Stimulated activated CD8-positive, alpha-beta memory T cell treated with anti-CD3 and anti-CD28 coated beads, Interleukin-15, amount 100 ng/mL, for 4 hours (primary cell): ENCODE data around the gene CFC1B.
"Not testable (repeated sequence)": the region's sequence is repeated elsewhere in the genome, so short reads cannot be mapped to it uniquely, and the experiment has no call there.

Experiments
- DNase-seq, 2 donors: peaks; one replicate each; pipeline ENCODE4 v3.0.0-alpha.2; 2020; ENCODE audit warnings: low read depth in 2 of 2

Gene CFC1B

DNA sequence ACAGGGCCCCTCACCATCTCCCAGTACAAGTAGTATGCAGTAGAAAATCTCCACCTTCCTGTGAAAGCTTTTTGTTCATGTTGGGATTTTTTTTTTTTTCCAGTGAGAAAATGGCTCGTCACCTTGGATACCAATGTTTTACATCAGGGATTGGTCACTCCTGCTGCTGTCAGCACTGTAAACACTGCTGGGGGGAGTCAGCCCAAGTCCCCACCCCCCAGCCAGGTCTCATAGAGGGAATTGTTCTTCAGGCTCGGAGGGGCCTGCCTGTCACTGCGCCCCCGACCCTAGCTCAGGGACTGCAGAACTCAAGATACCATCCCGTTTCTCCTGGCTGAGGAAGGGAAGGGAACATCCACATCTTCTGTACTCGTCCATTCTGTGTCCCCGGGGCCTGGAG, at the start of gene CFC1B:
Gene CFC1B, plus strand, starts transcription at position 231 of the 400 bp plus-strand sequence. CDS start 263 bp downstream, outside the sequence.
- not testable (repeated sequence) for DNase-seq

DNA sequence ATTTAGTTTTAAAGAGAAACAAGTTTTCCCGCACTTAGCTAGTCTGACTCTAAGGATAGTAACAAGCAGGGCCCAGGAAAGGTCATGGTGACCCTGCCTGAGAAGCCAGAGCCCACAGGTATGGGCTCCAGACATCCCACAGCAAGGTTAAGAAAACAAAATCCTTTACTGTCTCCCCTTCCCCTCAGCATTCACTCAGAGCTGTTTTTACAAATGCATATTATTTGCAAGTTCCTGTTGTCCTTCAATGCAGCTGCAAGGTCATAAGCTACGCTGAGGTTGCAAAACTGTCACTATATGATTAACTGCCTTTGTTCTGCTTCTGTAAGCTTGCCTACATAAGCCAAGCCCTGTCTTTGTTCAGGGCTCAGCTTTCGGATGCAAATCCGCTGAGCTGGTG, 29.9 kb upstream of the CFC1B start:
- DNase-seq = not testable (repeated sequence)

DNA sequence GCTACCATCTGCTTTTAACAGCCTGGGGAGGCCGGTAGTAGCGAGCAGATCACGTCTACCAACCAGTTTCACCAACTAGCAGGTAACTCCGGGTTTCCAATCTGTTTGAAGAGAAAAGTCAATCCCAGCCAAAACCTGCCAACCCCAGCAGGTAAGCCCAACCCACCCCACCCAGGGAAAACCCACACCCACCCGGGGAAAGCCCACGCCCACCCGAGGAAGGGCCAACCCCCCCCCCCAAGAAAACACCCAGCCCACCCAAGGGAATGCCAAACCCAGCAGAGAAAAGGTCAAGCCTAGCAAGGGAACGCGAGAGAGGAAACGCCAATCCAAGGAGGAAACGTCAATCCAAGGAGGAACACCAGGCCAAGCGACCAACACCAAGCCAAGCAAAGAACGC, 11.8 kb upstream of the CFC1B start, which contains the start of gene POTEI:
Gene POTEI, minus strand, starts transcription at position 101 of the 400 bp plus-strand sequence. Its CDS starts 93 bp downstream, at position 8.
- not testable (repeated sequence) for DNase-seq

DNA sequence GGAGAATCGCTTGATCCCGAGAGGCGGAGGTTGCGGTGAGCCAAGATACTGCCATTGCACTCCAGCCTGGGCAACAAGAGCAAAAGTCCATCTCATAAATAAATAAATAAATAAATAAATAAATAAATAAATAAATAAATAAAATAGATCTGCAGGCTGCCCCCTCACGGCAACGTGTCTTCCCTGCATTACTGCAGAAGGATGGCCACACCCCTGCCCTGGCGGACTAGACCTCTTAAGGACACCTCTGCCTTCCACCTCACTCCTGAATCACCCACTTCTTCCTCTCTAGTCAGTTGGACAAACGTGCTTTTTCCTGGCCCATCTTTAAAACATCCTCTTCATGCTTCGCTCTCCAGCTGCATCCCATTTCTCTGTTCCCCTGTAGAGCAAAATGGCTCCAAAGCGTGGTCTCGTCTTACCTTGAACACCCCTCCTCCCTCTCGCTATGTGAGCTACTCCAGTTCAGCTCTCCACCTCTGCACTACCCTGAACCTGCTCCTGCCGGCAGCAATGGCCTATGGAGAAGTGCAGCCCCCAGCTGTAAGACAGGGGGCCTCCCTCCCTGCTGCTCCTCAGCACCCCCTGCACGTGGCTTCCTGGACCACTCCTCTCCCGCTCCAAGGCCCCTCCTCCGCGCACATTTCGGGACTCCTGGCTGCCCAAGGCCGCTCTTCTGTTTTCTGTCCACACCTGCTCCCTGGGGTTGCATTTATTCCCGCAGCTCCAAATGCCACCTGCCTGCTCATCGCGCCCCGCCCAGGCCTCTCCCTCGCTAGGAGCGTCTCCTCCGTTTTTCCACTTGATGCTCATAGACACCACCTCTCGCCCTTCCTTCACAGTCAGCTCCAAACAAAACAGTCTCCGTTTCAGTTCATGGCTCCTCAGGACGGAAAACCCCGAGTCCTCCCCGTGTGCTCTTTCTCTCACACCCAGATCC, 9.9 kb upstream of the CFC1B start:
- DNase-seq = not testable (repeated sequence)

DNA sequence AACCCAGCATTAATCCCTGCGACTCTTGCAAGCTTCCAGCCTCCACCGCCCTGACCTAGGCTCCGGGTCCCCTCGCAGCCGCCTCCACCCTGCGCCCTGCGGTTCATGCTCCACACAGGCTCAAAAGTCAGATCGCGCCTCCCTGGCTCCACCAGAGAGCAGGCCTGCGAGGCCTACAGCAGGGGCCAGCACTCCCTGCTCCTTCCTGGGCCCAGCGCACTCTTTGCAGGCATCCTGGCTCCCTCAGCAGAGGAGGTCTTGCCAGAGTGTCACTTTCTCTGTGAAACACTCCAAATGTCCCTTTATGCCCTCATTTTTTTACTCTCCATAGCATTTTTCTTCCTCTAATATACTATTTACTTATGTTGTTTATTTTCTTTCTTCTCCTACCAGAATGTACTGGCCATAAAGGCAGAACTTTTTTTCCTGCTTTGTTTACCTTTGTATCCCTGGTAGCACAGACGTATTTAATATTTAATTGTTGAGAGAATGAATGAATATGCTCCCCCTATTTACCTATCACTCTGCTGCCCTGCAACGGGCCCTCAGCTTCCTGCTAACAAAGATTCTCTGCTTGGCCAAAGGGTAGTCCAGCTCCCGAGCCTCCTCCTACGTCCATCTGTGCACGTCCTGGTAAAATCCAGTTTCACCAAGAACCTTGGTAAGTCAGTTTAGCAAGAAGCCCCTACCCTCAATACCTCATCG, 9.1 kb upstream of the CFC1B start:
- DNase-seq = not testable (repeated sequence)

DNA sequence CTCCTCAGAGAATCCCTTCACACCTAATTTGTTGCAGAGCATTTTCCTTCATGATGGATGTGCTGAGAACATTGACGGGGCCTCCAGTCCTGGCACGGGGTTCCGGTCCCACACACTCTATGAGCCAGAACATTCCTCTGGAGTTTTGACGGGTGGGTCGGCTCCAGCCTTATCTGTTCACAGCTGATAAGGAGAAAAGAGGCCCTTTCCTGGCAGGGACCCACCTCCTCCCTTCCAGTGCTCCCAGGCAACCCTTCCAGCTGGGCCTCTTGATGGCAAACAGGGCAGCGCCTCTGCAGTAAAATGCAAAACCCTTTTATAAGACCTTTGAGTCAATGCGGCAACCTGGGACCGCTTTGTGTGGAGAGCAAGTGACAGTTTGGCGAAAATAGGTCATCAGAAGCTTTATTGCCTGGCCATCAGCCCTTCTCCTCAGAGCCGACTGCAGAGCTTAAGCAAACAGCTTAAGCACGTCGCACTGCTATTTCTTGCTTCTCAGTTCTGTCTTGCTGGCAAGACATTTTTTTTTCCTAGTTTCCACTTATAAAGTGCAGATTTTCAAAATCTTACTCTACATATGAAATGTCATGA, 2.4 kb upstream of the CFC1B start:
- not testable (repeated sequence) for DNase-seq

DNA sequence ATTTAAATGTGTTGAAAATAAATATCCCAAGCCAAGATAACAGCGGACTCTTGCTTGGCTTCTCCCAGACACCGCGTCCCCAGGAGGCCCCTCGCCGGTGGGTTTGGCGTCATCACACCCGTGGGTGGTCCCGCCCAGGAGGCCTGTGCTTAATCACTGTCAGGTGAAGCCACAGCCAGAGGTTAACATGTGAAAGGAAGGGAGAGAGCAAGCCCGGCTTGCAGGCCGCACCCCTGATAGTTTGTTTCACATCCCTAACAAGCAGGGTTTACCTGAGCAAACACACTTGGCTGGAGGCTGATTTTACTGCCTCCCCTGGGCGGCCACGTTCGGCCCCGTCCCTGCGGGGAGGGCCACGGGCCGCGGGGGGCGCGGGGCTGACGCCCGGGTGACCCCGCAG, 1.4 kb downstream of the CFC1B start:
- not testable (repeated sequence) for DNase-seq

DNA sequence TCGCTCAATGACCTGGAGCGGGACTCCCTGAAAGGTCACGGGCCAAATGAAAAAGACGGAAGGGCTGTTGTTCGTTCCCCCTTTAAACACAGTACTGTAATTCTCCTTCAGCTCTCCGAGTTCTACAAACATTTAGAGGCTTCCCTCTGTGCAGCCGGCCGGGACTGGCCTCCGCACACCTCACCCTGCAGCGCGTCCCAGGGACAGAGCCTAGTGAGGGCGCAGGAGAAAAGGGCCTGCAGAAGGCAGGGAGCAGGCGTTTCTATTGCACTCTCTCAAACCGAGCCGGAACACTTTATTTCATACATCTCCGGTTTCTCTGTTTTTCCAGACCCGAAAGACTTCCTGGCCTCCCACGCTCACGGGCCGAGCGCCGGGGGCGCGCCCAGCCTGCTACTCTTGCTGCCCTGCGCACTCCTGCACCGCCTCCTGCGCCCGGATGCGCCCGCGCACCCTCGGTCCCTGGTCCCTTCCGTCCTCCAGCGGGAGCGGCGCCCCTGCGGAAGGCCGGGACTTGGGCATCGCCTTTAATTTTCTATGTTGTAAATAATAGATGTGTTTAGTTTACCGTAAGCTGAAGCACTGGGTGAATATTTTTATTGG, 6.4 kb downstream of the CFC1B start:
- DNase-seq = not testable (repeated sequence)

DNA sequence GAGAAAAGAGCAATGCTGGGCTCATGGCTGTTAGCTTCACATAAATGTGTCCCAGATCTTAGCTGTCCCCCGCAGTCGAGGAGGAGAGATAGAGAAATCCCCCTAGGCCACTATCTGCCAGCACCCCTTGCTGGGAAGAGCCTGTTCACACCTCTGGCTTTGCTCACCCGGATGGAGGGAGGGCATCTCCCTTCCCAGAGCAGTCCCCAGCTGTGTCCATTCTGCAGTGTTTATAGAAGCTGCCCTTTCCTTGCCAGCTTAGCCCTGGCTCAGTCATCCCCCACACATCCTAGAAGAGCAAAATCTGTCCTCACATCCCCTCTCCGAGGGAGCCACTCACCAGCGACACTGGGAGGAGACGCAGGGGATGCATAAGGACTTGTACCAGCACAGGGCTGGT, 8.5 kb downstream of the CFC1B start:
- not testable (repeated sequence) for DNase-seq

DNA sequence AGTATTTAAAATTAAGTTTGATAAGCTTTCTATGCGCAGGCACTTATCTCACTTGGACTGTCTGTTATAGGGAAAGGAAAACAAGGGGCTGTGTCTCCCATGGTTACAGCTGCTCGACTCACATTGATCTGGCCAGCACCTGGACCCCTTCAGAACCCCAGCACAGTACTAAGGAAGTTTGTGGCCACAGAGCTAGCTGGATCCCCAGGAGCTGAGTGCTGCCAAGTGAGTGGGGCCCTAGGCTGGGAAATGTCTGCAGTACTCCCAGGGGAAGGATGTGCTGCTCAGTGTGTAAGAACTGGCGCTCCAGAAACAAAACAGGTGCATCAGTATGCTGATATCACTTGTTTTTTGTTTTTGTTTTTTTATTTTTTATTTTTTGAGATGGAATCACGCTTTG, 9.2 kb downstream of the CFC1B start:
- not testable (repeated sequence) for DNase-seq

DNA sequence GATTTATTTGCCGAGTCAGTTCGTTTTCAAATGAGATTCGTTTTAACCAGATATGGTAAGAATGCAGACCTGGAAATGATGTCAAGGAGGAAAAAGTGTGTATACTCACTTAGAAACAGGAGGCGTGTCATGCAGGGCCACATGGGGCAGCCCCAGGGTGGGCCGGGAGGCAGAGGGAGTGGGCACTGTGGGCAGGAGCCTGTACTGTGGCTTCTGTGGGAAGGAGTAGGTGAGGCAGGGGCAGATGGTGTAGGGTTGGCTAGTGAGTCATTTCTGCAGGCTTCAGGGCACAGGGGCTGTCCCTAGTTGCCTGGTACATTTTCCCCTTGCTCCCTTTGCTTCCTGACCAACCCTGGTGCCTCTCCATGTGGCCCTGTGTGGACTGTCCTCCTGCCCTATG, 10.2 kb downstream of the CFC1B start:
- not testable (repeated sequence) for DNase-seq

DNA sequence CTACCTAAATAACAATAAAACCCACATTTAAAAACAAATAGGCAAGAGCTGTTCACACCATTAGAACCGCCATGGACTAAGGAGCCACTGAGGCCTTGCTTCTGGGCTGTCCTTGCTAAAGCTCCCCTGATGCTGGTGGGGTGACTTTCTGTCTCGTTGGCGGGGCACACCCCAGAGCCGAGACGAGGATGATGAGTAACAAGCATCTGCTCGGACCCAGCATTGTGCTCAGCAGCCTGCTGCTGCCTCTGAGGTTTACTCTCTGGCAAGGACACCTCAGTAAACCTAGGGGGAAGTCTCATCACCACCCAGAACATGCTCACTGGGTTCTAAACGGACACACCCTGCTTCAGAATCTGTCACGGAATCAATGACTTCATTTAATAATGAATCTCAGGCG, 10.7 kb downstream of the CFC1B start:
- DNase-seq = not testable (repeated sequence)

DNA sequence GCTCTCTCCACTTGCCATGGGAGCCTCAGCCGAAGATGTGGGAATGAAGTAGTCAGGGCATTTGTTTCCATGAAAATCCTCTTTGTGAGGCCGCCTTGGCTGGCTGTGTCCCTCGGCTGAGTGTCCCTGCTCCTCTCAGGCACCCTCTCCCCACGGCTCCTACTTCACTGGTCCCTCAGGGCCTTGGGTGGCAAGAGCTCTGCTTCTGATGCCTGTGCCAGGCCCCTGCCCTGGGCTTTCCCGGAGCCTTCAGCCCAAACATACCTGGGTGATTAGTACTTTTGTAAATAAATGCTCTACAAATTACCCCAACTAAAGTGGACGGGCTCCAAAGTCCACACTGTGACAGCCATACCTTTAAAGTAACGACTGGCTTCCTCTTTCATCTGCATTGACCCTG, 15.6 kb downstream of the CFC1B start:
- not testable (repeated sequence) for DNase-seq

DNA sequence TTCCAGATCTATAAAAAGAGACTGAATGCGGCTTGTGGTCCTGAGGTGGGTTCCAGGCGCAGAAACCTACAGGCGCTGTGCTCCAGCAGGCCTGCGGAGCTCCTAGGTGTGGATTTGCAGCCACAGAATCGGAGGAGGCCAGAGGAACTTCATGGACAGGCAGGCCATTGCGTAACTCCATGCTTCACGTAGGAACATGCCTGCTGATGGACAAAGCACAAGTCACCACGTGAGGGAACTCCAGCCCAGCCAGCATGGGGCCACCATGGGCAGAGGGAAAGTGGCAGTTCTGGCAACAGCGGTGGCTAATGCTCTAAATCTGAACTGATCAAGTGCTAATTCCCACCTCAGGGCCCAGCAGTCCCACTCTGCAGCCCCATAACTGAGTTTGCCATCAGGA, 17.2 kb downstream of the CFC1B start:
- DNase-seq = not testable (repeated sequence)

DNA sequence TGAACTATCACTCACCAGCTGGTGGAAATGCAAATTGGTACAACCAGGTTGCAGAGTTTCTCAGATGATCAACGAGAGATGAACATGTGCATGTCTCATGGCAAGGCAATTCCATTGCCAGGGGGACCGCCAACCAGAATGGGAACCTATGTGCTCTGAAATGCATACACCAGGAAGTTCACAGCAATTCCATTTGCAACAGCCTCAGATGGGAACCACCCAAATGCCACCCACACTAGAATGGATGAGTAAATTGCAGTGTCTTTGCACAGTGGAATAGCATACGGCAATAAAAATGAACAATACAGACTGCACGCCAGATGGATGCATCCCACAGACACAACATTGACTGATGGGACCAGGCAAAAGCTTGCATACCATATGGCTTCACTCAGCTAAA, 21.8 kb downstream of the CFC1B start:
- DNase-seq = not testable (repeated sequence)

DNA sequence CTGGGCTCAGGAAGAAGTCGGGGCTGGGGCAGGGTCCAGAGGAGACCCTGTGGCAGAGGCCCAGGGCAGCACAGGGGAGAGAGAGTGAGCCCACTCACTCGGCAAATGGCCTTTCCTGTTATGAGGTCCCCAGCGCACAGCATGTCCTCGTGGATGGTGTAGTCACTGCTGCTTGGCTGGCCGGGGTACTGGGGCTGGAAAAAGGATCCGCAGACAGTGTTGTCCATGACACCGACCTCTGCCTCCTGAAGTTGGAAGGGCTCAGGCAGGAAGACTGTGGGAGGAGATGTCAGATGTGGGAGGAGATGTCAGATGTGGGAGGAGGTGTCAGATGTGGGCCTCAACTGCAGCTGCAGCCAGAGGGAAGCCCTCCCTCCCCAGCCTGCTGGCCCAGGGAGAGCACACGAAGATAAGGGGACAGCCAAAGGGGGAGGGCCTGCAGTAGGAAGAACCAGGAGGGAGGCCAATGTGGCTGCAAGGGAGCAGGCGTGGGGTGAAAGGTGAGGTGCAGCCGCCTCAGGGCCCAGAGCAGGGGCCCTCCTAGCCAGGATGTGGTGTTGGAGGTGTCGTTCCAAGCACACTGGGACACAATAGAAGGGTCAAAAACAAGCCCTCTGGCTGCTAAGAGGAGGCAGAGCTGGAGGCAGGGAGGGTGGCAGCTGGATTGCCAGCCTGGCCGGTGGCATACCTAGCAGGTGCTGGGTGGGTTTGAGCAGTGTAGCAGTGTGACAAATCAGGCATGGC, 22.9 kb downstream of the CFC1B start:
- not testable (repeated sequence) for DNase-seq

DNA sequence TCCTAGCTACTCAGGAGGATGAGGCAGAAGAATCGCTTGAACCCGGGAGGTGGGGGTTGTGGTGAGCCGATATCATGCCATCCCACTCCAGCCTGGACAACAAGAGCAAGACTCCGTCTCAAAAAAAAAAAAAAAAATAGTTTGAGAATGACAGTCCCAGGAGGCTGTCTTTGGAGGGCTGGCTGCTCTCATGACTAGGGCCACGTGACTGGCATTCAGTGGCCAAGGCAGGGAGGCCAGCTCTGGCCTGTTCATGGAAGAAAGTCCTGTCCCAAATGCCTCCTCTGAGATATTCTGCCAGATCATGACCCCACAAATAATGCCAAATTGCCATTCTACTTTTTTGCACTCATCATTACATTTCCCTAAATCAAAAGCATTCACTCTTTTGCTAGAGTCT, 24.0 kb downstream of the CFC1B start:
- not testable (repeated sequence) for DNase-seq

DNA sequence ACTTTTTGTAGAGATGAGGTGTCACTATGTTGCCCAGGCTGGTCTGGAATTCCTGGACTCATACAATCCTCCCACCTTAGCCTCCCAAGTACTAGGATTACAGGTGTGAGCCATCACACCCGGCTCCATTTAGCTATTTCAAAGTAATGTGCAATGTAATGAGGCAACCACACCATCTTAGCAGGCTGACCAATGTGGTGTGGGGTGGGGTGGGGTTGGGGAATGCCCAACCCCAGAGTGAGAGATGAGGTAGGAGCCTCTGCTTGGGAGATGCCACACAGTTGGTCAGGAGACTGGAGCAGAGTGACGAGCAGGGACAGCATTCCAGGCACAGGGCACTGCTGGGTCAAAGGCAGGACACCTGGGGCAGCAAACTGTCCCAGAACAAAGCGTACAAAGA, 27.4 kb downstream of the CFC1B start:
- DNase-seq = not testable (repeated sequence)

DNA sequence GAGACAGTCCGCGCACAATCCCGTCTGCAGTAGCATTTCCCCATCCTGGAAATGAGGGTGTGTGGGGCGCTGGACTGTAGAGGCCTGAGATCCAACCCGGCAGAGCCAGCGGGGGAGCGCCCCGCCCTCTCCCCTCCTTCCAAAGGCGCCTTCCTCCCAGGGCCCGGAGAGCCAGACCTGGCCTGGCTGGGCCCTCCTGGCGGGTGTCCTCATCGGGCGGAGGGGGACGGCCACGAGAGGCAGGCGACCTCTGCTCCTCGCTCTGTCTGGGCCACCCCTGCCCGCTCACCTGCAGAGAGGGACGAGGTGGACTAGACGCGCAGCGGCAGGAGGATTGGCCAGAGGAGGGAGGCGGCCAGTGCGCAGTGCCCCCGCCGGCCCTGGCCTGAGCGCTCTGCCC, 28.5 kb downstream of the CFC1B start:
- not testable (repeated sequence) for DNase-seq

DNA sequence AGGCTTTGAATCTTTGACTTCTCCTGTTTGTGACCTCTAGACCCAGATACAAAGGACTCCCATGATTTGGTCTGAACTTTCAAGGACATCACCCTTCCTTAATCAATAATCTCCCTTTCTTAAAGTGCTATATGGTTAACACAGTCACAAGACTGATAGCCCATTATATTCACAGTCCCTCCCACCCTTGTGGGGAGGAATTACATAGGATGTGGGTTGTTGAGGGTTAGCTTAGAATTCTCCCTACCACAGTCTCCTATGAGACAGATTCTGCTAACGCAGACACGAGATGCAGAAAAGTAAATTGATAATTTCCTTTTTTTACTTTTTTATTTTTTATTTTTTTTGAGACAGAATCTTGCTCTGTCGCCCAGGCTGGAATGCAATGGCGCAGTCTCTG, 33.2 kb downstream of the CFC1B start:
- not testable (repeated sequence) for DNase-seq

DNA sequence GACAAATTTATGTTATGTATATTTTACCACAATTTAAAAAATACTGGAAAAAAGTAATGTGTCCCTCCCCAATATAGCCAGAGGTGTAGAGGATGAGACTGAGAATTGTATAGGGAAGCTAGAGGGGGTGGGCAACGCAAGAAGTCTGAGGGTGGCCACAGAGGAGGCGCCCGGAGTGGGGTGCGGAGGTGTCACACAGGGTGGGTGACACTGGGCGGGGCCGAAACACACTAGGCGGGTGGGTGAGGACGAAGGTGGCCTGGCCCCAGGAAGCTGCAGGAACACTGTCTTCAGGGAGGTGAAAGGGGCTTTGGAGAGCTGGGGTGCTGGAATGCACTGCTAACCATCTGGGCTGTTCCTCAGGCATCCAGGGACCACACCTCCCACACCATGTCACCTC, 35.4 kb downstream of the CFC1B start:
- not testable (repeated sequence) for DNase-seq
